ENCODE measurements around the gene DNAJA4.

The DNAJA4 gene

GRCh38 chr15:78266229-78266628 lies 1.9 kb downstream of the DNAJA4 start:
- no peak; the same call in 2 of the 3 replicates for ATAC-seq
- no peak for TF ChIP-seq TCF4 (CRISPR knock-in tag; IDR thresholded peaks at IDR 0.05; ENCODE audit: borderline replicate concordance)
- no peak for TF ChIP-seq OSR1 (CRISPR knock-in tag; IDR thresholded peaks at IDR 0.05)
- no peak for TF ChIP-seq ARNTL (CRISPR knock-in tag; IDR thresholded peaks at IDR 0.05; ENCODE audit: borderline replicate concordance, low read depth)
- no peak for TF ChIP-seq CSRNP3 (CRISPR knock-in tag; IDR thresholded peaks at IDR 0.05)

- TF ChIP-seq ZNF8 (CRISPR knock-in tag; IDR thresholded peaks at IDR 0.05), result no peak
- TF ChIP-seq ISL1 (CRISPR knock-in tag; IDR thresholded peaks at IDR 0.05), result no peak
- no peak for TF ChIP-seq CREB5 (CRISPR knock-in tag; IDR thresholded peaks at IDR 0.05; ENCODE audit: low read depth)
- TF ChIP-seq ZFP3 (CRISPR knock-in tag; IDR thresholded peaks at IDR 0.05), result no peak
- no peak for TF ChIP-seq ARNTL (CRISPR knock-in tag; IDR thresholded peaks at IDR 0.05; ENCODE audit: borderline replicate concordance, low read depth)
- ATAC-seq, result no peak
Observed at GRCh38 chr15:78266806-78267205, 2.4 kb downstream of the DNAJA4 start.

- TF ChIP-seq CSDC2 (CRISPR knock-in tag; IDR thresholded peaks at IDR 0.05), result no peak
- no peak for TF ChIP-seq ZC3H10 (CRISPR knock-in tag; IDR thresholded peaks at IDR 0.05)
- TF ChIP-seq, protein P1, sequence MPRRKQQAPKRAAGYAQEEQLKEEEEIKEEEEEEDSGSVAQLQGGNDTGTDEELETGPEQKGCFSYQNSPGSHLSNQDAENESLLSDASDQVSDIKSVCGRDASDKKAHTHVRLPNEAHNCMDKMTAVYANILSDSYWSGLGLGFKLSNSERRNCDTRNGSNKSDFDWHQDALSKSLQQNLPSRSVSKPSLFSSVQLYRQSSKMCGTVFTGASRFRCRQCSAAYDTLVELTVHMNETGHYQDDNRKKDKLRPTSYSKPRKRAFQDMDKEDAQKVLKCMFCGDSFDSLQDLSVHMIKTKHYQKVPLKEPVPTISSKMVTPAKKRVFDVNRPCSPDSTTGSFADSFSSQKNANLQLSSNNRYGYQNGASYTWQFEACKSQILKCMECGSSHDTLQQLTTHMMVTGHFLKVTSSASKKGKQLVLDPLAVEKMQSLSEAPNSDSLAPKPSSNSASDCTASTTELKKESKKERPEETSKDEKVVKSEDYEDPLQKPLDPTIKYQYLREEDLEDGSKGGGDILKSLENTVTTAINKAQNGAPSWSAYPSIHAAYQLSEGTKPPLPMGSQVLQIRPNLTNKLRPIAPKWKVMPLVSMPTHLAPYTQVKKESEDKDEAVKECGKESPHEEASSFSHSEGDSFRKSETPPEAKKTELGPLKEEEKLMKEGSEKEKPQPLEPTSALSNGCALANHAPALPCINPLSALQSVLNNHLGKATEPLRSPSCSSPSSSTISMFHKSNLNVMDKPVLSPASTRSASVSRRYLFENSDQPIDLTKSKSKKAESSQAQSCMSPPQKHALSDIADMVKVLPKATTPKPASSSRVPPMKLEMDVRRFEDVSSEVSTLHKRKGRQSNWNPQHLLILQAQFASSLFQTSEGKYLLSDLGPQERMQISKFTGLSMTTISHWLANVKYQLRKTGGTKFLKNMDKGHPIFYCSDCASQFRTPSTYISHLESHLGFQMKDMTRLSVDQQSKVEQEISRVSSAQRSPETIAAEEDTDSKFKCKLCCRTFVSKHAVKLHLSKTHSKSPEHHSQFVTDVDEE (CRISPR knock-in tag; IDR thresholded peaks at IDR 0.05), result no peak
- no peak for TF ChIP-seq TOX (CRISPR knock-in tag; IDR thresholded peaks at IDR 0.05; ENCODE audit: borderline replicate concordance)
- no peak for ATAC-seq
Observed at GRCh38 chr15:78272316-78272715, 8.0 kb downstream of the DNAJA4 start.

GRCh38 chr15:78272776-78273175 lies 8.4 kb downstream of the DNAJA4 start:
- no peak for ATAC-seq
- TF ChIP-seq PPARA (CRISPR knock-in tag; IDR thresholded peaks at IDR 0.05; ENCODE audit: borderline replicate concordance) (no peak), TOX (CRISPR knock-in tag; IDR thresholded peaks at IDR 0.05; ENCODE audit: borderline replicate concordance) (no peak), PATZ1 (CRISPR knock-in tag; IDR thresholded peaks at IDR 0.05; ENCODE audit: borderline replicate concordance) (no peak), RARB (CRISPR knock-in tag; IDR thresholded peaks at IDR 0.05) (no peak)

- ATAC-seq, result no peak
- TF ChIP-seq GLIS3 (CRISPR knock-in tag; IDR thresholded peaks at IDR 0.05) (no peak), ESRRG (CRISPR knock-in tag; IDR thresholded peaks at IDR 0.05) (no peak), ISL1 (CRISPR knock-in tag; IDR thresholded peaks at IDR 0.05) (no peak), SNAI2 (CRISPR knock-in tag; IDR thresholded peaks at IDR 0.05) (no peak), CREB5 (CRISPR knock-in tag; IDR thresholded peaks at IDR 0.05; ENCODE audit: low read depth) (no peak), CSRNP3 (CRISPR knock-in tag; IDR thresholded peaks at IDR 0.05) (no peak), BACH2 (CRISPR knock-in tag; IDR thresholded peaks at IDR 0.05; ENCODE audit: borderline replicate concordance) (no peak), CSDC2 (CRISPR knock-in tag; IDR thresholded peaks at IDR 0.05) (no peak), ZNF8 (CRISPR knock-in tag; IDR thresholded peaks at IDR 0.05) (no peak), OSR1 (CRISPR knock-in tag; IDR thresholded peaks at IDR 0.05) (no peak), TOX (CRISPR knock-in tag; IDR thresholded peaks at IDR 0.05; ENCODE audit: borderline replicate concordance) (no peak), ZC3H10 (CRISPR knock-in tag; IDR thresholded peaks at IDR 0.05) (no peak), PPARA (CRISPR knock-in tag; IDR thresholded peaks at IDR 0.05; ENCODE audit: borderline replicate concordance) (no peak), ZNF70 (CRISPR knock-in tag; IDR thresholded peaks at IDR 0.05) (no peak), TCF4 (CRISPR knock-in tag; IDR thresholded peaks at IDR 0.05; ENCODE audit: borderline replicate concordance) (no peak), ZFP30 (CRISPR knock-in tag; IDR thresholded peaks at IDR 0.05) (no peak)
- TF ChIP-seq, protein P2, sequence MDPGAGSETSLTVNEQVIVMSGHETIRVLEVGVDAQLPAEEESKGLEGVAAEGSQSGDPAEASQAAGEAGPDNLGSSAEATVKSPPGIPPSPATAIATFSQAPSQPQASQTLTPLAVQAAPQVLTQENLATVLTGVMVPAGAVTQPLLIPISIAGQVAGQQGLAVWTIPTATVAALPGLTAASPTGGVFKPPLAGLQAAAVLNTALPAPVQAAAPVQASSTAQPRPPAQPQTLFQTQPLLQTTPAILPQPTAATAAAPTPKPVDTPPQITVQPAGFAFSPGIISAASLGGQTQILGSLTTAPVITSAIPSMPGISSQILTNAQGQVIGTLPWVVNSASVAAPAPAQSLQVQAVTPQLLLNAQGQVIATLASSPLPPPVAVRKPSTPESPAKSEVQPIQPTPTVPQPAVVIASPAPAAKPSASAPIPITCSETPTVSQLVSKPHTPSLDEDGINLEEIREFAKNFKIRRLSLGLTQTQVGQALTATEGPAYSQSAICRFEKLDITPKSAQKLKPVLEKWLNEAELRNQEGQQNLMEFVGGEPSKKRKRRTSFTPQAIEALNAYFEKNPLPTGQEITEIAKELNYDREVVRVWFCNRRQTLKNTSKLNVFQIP (CRISPR knock-in tag; IDR thresholded peaks at IDR 0.05; ENCODE audit: borderline replicate concordance, low read depth), result no peak
Observed at GRCh38 chr15:78274994-78275393, 10.6 kb downstream of the DNAJA4 start.
